GM18861 (cell line): ENCODE results near the gene NDUFB11.
"Not testable (repeated sequence)": the region's sequence is repeated elsewhere in the genome, so short reads cannot be mapped to it uniquely, and the experiment has no call there.

ENCODE experiments used
- ATAC-seq: cut with Tn5 transposase; IDR thresholded peaks from one replicate; pipeline ENCODE4 v1.9.1; 2021; ENCODE audit not compliant: unreplicated experiment

NDUFB11 gene

GRCh38 chrX:47146936-47147859 lies 2.7 kb upstream of the NDUFB11 start:
- no peak for ATAC-seq

- no peak for ATAC-seq
Measured at GRCh38 chrX:47146121-47146935, 1.8 kb upstream of the NDUFB11 start.

GRCh38 chrX:47145395-47146120 lies 1.1 kb upstream of the NDUFB11 start:
- no peak for ATAC-seq

- peak; percentile 4 for ATAC-seq
Measured at GRCh38 chrX:47143894-47144625, 442 bp downstream of the NDUFB11 start.

- ATAC-seq: no peak
Measured at GRCh38 chrX:47138171-47138570, 6.3 kb downstream of the NDUFB11 start.

GRCh38 chrX:47135650-47136049 lies 8.9 kb downstream of the NDUFB11 start:
- ATAC-seq: not testable (repeated sequence)

- ATAC-seq: no peak
Measured at GRCh38 chrX:47133493-47133892, 11.0 kb downstream of the NDUFB11 start.

- ATAC-seq: no peak
Measured at GRCh38 chrX:47129899-47130358, 14.6 kb downstream of the NDUFB11 start.

- peak; percentile 97 for ATAC-seq
Measured at GRCh38 chrX:47129157-47129898, 15.2 kb downstream of the NDUFB11 start.

GRCh38 chrX:47124466-47124865 lies 20.0 kb downstream of the NDUFB11 start:
- ATAC-seq: not testable (repeated sequence)

- not testable (repeated sequence) for ATAC-seq
Measured at GRCh38 chrX:47116551-47117110, 27.9 kb downstream of the NDUFB11 start.

- ATAC-seq: no peak
Measured at GRCh38 chrX:47112316-47112954, 32.1 kb downstream of the NDUFB11 start.

- ATAC-seq: not testable (repeated sequence)
Measured at GRCh38 chrX:47110936-47111615, 33.4 kb downstream of the NDUFB11 start.

GRCh38 chrX:47101206-47101605 lies 43.3 kb downstream of the NDUFB11 start:
- ATAC-seq: no peak

- no peak for ATAC-seq
Measured at GRCh38 chrX:47098338-47099094, 46.0 kb downstream of the NDUFB11 start.

- ATAC-seq: no peak
Measured at GRCh38 chrX:47097018-47097417, 47.5 kb downstream of the NDUFB11 start.

- ATAC-seq: no peak
Measured at GRCh38 chrX:47093860-47094259, 50.6 kb downstream of the NDUFB11 start.

GRCh38 chrX:47093248-47093647 lies 51.3 kb downstream of the NDUFB11 start:
- no peak for ATAC-seq
